UCSD-AML1 (cell line): Measurements from ENCODE around the gene AKAP6.

Source experiments
- DNase-seq: peaks from one replicate; lab custom pipeline; 2025; ENCODE audit not compliant: unreplicated experiment; lab: John Stamatoyannopoulos, UW

Gene AKAP6

GRCh38 chr14:32800320-32800719 is 471.2 kb downstream of the AKAP6 start:
- no peak for DNase-seq

- no peak for DNase-seq
Observed at GRCh38 chr14:32802295-32802694, 473.2 kb downstream of the AKAP6 start.

- DNase-seq = no peak
Observed at GRCh38 chr14:32805979-32806378, 476.9 kb downstream of the AKAP6 start.

DNA sequence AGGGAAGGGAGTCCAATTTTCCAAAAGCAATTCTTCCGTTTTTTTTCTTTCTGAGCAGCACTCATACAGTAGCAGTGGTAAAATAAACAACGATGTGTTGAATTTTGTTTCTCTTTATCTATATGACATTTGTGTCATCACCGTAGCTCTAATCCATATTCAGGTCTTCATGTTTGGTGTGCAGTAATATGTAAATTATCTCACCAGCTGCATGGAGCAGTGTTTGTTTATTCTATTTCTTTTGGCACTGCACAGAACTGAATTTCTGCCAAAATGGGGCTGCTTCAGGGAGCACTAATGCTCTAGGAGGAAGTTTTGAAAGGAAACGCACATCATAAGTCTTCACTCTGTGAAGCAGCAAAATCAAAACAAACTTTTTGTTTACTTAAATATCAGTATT is 479.5 kb downstream of the AKAP6 start:
- no peak for DNase-seq

GRCh38 chr14:32809255-32809654 is 480.2 kb downstream of the AKAP6 start:
- no peak for DNase-seq

GRCh38 chr14:32813401-32813800 is 484.3 kb downstream of the AKAP6 start:
- no peak for DNase-seq

GRCh38 chr14:32814721-32815120 is 485.6 kb downstream of the AKAP6 start:
- no peak for DNase-seq

DNA sequence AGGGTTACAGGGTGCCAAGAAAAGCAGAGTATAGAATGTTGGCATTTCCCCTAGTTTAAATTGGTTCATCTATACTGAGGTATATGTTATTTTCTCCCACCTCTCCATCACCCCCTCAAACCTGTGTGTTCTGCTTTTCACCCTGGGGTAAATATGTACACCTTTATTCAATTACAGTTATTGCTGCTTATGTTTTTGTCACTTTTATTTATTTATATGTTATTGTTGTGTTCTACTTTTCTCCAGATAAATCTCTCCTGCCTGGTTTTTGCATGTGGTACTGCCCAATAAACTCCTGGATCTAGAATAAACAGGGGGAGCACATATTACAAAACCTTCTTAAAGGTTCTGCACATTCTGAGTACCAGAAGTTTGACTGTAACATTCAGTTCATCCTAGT is 487.5 kb downstream of the AKAP6 start:
- DNase-seq = no peak

DNA sequence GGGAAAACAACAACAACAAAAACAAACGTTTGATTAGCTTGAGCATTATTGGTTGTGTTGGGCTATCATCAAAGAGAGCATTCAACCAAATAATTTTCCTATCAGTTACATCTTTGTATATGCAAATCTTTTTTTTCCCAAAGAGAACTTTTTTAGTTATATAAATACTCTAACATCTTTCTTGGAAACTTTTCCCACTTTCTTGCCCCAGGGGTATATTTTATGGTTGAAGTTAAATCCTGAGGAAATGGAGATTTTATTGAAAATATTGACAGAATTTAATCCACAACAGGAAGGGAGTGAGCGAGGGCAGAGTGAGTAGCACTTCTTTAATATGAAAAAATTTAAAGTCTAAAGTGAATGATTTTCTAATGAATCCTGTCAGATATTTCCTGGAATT is 488.7 kb downstream of the AKAP6 start:
- DNase-seq = no peak

DNA sequence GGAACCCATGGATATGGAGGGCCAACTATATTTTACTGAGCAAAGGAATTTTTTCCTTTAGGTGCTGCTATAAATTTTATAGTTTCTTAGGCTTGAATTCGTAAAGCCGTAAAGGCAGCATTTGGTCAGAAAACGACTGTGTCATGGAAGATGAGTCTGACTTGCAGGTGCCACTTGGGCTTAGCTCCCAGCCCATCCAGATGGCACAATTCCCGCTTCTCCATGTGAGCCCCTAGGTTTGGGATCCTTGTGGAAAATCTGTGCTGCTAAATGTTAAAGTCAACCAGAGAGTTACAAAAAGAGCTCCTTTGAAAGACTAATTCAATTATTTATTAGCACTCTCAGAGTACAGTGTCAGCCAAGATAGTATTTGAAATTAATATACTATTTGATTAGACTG is 489.5 kb downstream of the AKAP6 start:
- no peak for DNase-seq

DNA sequence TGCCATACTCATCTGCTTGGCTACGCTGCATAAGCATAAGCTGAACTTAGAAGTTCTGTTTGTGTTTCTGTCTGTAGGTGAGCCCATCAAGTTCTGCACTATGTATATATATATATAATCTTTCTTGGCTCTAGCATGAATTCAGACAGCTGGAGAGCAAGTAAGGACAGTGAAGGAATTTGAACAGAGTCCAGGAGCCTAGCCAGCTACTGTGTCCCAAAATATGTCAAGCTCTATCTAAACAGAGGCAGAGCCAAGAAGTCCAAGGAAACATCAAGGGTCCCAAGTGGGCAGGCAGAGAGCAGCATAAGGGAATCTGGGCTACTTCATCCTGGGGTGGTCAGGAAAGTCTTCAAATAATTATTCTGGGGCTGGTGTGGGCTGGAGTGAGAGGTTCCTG is 491.1 kb downstream of the AKAP6 start:
- DNase-seq = no peak

DNA sequence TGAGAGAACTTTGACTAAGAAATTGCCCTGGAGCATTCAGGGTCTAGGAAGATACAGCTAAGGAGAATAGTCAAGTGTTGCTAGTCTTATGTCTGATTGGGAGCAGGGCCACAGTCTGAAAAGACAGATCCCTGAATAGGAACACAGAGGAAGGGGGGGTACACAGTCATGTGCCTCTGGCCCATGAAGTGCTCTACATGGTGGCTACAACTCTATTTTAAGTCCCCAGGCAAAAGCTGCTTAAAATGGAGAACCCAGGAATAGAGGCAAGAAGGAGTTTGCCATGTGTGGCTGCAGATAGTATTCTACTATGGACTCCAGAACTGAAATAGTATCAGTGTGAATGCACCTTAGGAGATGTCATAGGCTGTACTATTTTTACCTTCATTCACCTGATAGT is 491.6 kb downstream of the AKAP6 start:
- DNase-seq = no peak

DNA sequence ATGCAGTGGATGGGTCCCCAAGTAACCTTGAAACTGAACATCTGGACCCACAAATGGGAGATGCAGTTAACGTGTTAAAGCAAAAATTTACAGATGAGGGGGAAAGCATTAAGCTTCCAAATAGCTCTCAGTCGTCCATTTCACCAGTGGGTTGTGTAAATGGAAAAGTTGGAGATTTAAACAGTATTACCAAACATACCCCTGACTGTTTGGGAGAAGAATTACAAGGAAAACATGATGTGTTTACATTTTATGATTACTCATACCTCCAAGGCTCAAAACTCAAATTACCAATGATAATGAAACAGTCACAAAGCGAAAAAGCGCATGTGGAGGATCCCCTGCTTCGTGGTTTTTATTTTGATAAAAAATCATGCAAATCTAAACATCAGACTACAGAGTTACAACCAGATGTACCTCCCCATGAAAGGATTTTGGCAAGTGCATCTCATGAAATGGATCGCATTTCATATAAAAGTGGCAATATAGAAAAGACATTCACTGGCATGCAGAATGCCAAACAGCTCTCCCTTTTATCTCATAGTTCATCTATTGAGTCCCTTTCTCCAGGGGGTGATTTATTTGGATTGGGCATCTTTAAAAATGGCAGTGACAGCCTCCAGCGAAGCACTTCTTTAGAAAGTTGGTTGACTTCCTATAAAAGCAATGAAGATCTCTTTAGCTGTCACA is 493.0 kb downstream of the AKAP6 start:
- no peak for DNase-seq

- DNase-seq = no peak
Observed at GRCh38 chr14:32823706-32824105, 494.6 kb downstream of the AKAP6 start.

DNA sequence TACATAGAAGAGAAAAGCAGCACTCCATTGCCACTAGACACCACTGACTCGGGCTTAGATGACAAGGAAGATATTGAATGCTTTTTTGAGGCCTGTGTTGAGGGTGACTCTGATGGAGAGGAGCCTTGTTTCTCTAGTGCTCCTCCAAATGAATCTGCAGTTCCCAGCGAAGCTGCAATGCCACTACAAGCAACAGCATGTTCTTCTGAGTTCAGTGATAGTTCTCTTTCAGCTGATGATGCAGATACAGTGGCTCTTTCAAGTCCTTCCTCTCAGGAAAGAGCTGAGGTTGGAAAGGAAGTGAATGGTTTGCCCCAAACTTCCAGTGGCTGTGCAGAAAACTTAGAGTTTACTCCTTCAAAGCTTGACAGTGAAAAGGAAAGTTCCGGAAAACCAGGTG is 495.1 kb downstream of the AKAP6 start:
- DNase-seq = no peak

GRCh38 chr14:32825058-32825457 is 496.0 kb downstream of the AKAP6 start:
- DNase-seq = no peak

GRCh38 chr14:32826404-32827082 is 497.4 kb downstream of the AKAP6 start:
- DNase-seq = no peak

GRCh38 chr14:32827514-32827913 is 498.4 kb downstream of the AKAP6 start:
- no peak for DNase-seq

- no peak for DNase-seq
Observed at GRCh38 chr14:32835924-32836323, 506.8 kb downstream of the AKAP6 start.

DNA sequence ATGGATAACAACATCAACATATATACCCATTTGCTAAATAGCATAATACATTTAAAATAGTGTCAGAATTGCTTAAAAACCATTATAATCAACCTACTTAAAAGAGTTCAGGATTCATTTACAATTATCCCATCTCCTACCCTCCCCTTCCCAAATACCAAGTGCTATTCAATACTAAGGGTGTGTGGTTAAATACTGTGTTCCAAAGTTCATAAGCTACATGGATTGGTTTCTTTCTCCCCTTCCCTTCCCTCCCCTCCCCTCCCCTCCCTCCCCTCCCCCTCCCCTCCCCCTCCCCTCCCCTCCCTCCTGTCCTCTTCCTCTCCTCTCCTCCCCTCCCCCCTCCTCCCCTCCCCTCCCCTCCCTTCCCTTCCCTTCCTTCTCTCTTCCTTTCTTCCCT is 512.6 kb downstream of the AKAP6 start:
- no peak for DNase-seq

GRCh38 chr14:32846821-32847365 is 517.8 kb downstream of the AKAP6 start:
- no peak for DNase-seq

GRCh38 chr14:32847867-32848266 is 518.8 kb downstream of the AKAP6 start:
- DNase-seq = no peak
